GM23248 (cell line): Measurements from ENCODE around the gene TXLNA. TPM values are rescaled to one million over a fixed set of nuclear protein-coding genes. Genes with fewer than 3 reads are reported as not detected.

Experiments
- DNase-seq: peaks from one replicate; pipeline ENCODE4 v3.0.0-alpha.2; 2015
- H2AFZ ChIP-seq: fragments of 200-600 bp; sonication (generic); 2 replicates; pipeline ENCODE4 v1.6.1; 2016; ENCODE audit warnings: antibody characterized with exemption
- H3F3A ChIP-seq: fragments of 200-600 bp; sonication (generic); 2 replicates; pipeline ENCODE4 v1.6.1; 2016; ENCODE audit warnings: mild to moderate bottlenecking, antibody characterized with exemption, mixed run types; ENCODE audit not compliant: insufficient read depth
- H3K27ac ChIP-seq: fragments of 200-600 bp; sonication (generic); 2 replicates; pipeline ENCODE4 v1.5.1; 2016; ENCODE audit warnings: mild to moderate bottlenecking
- H3K27me3 ChIP-seq: fragments of 200-600 bp; sonication (generic); replicated peaks from 2 replicates; pipeline ENCODE4 v1.6.1; 2016; ENCODE audit warnings: mild to moderate bottlenecking; ENCODE audit not compliant: insufficient read depth
- H3K36me3 ChIP-seq: fragments of 200-600 bp; sonication (generic); 2 replicates; pipeline ENCODE4 v1.6.1; 2016; ENCODE audit warnings: low read depth, mild to moderate bottlenecking
- H3K4me1 ChIP-seq: fragments of 200-600 bp; sonication (generic); 2 replicates; pipeline ENCODE4 v1.6.1; 2016; ENCODE audit warnings: mild to moderate bottlenecking; ENCODE audit not compliant: insufficient read depth
- H3K4me2 ChIP-seq: fragments of 200-600 bp; sonication (generic); one replicate; pipeline ENCODE4 v1.6.1; 2016; ENCODE audit warnings: mild to moderate bottlenecking; ENCODE audit not compliant: unreplicated experiment
- H3K4me3 ChIP-seq: fragments of 200-600 bp; sonication (generic); 2 replicates; pipeline ENCODE4 v1.5.1; 2016; ENCODE audit warnings: mild to moderate bottlenecking
- H3K79me2 ChIP-seq: fragments of 200-600 bp; sonication (generic); 2 replicates; pipeline ENCODE4 v1.6.1; 2016; ENCODE audit warnings: mild to moderate bottlenecking; ENCODE audit not compliant: insufficient read depth
- H3K9ac ChIP-seq: fragments of 200-600 bp; sonication (generic); 2 replicates; pipeline ENCODE4 v1.6.1; 2016; ENCODE audit warnings: mild to moderate bottlenecking
- H3K9me2 ChIP-seq: fragments of 200-600 bp; sonication (generic); 2 replicates; pipeline ENCODE4 v1.6.1; 2016; ENCODE audit warnings: mixed run types, mild to moderate bottlenecking, moderate library complexity; ENCODE audit not compliant: insufficient read depth
- H3K9me3 ChIP-seq: fragments of 200-600 bp; sonication (generic); one replicate; pipeline ENCODE4 v1.6.1; 2017; ENCODE audit warnings: low read depth
- H4K20me1 ChIP-seq: fragments of 200-600 bp; sonication (generic); 2 replicates; pipeline ENCODE4 v1.6.0; 2016; ENCODE audit not compliant: insufficient read depth
- EZH2 ChIP-seq: fragments of 200-600 bp; sonication (generic); IDR thresholded peaks from 2 replicates; pipeline ENCODE4 v1.6.1; 2018; ENCODE audit warnings: antibody characterized with exemption, mild to moderate bottlenecking; ENCODE audit not compliant: insufficient read depth, poor library complexity, severe bottlenecking
- EZH2phosphoT487 ChIP-seq: fragments of 200-600 bp; sonication (generic); IDR thresholded peaks from 2 replicates; pipeline ENCODE4 v1.6.1; 2018; ENCODE audit warnings: antibody characterized with exemption, moderate library complexity, mild to moderate bottlenecking, low read depth; ENCODE audit not compliant: insufficient read depth
- WGBS, 2 experiments: methylation state at CpG; one replicate each; pipeline ENCODE4 v1.1.6; 2015 to 2017; ENCODE audit warnings: low lambda C conversion rate in 2 of 2, low coverage in 1 of 2; ENCODE audit errors: missing lambda C conversion rate in 2 of 2; 5-methylcytosine and 5-hydroxymethylcytosine counted together
- in situ Hi-C: fragments of 300-500 bp; cut with MboI; formaldehyde crosslinking; loops from 2 replicates; pipeline ENCODE4 v1.15.0; 2020
- polyA plus RNA-seq: library from polyadenylated mRNA; unstranded; fragments of >200 nt; fragmentation: Nextera tagmentation; extraction: Ambion mirVana; gene quantifications from 2 replicates; pipeline ENCODE4 v1.2.1, GENCODE V29; 2016
- total RNA-seq: library from RNA; depleted of rRNA; stranded (reverse); fragments of >200 nt; shearing (Covaris generic); gene quantifications from 2 replicates; pipeline ENCODE4 v1.2.3, GENCODE V29; 2014

TXLNA gene
- total and polyA plus RNA-seq, 2 experiments from 2014 or later, result 77.6 to 92.1 TPM

DNA sequence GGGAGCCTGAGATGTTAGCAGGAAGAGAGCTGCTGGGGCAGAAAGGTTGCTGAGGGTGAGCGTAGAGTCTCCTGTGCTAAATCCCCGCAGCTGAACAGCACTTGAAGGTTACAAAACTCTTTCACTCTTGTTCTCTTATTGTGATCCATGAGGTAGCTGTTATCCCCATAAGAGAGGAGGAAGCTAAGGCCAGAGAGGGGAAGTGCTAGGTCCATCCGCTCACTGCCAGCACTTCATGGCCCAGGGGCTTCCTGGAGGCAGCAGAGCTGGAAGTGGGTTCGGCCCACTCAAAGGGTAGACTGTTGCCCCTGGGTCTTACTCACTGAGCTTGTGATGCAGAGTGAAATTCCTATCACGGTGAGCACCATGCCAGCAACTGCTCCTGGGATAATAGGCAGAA, 37.1 kb downstream of the TXLNA start:
- Histone ChIP-seq H4K20me1 (no peaks in the 10 kb centered on the region), H3K9me3 (no peaks in the 10 kb centered on the region), H3K9ac (no peak overlapping the region), H2AFZ (no peak overlapping the region), H3K4me1 (peaks cover 16% of the 10 kb centered on the region), H3K36me3 (peaks cover 5% of the 10 kb centered on the region; the same call in 1 of the 2 replicates), H3K4me2 (no peak overlapping the region), H3K27me3 (no peaks in the 10 kb centered on the region), H3K4me3 (no peak overlapping the region), H3K9me2 (no peaks in the 10 kb centered on the region), H3K27ac (no peak overlapping the region), H3K79me2 (peaks cover 26% of the 10 kb centered on the region), H3F3A (no peaks in the 10 kb centered on the region)
- DNase-seq, result no peak
- in situ Hi-C loops, result no loop called here
- no peak for TF ChIP-seq EZH2
- no peak for TF ChIP-seq EZH2phosphoT487
- WGBS, 2 experiments, result 96 to 98% methylated on average over 5 of the region's 5 CpGs

DNA sequence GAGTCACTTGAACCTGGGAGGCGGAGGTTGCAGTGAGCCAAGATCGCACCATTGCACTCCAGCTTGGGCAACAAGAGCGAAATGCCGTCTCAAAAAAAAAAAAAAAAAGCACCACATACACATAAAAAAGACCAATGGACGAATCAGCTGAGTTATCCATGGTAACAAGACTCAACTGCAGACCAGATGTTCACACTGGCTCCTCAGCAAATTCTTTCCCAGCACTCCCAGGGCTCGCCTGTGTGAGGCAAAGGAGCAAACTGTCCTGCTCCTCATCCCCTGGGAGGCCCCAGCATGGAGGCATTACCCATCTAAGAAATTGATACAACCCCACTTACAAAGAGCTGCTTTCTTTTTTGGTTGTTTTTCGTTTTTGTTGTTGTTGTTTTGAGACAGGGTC, 39.5 kb downstream of the TXLNA start:
- no peaks in the 10 kb centered on the region for H3K9me2 ChIP-seq
- peaks cover 51% of the 10 kb centered on the region for H3K79me2 ChIP-seq
- no peak overlapping the region for H3K4me3 ChIP-seq
- no peaks in the 10 kb centered on the region for H3F3A ChIP-seq
- TF ChIP-seq EZH2phosphoT487, result no peak
- no peaks in the 10 kb centered on the region for H3K27me3 ChIP-seq
- no peak overlapping the region for H3K4me2 ChIP-seq
- H3K4me1 ChIP-seq, result peaks cover 27% of the 10 kb centered on the region
- no peak overlapping the region for H3K9ac ChIP-seq
- 51 to 54% methylated on average over 5 to 7 of the region's 7 CpGs for WGBS, 2 experiments
- no peak overlapping the region for H3K27ac ChIP-seq
- peak; percentile 56 for DNase-seq
- H3K9me3 ChIP-seq, result no peaks in the 10 kb centered on the region
- H3K36me3 ChIP-seq, result peaks cover 8% of the 10 kb centered on the region; the same call in 1 of the 2 replicates
- in situ Hi-C loops, result no loop called here
- H2AFZ ChIP-seq, result no peak overlapping the region
- no peaks in the 10 kb centered on the region for H4K20me1 ChIP-seq

DNA sequence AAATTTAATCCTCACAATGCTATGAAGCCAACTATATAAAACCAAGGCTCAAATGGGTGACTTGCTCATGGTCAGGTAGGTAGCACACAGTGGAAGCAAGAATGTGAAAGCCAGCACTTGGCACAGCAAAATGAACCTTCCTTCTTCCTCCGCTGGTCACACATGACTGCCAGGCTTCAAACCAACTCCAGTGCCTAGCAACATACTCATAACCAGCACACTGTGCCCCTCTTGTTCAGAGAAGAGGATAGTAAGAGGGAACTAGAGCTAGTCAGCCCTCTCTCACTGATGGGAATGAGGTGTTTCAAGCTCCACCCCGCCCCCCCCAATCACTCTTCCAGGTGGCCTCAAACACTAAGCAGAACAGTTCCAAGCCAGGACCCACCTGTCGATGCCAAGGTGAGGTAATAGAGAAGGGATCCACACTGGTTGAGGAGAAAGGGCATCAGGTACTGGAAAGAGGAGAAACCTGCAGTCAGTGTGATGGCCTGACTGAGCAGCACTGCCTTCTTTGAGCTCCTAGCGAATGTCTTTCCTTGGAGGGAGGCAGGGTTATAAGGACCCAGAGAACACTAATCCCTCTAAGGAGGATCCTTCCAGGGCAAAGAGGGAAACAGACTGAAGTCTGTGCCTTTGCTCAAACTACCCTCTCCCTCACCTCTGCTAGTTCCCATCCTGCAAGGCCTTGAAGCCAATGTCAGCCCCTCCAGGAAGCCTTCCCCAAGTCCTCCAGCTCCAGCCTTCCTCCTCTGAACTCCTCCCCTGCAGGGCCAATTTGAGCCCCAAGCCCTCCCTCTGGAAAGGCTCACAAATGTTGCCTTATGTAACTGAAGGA, 41.5 kb downstream of the TXLNA start:
- Histone ChIP-seq H3K27ac (peak overlapping the region; percentile 86), H3K36me3 (peaks cover 16% of the 10 kb centered on the region), H2AFZ (peak overlapping the region; percentile 87), H3K79me2 (peaks cover 70% of the 10 kb centered on the region), H3K4me2 (peak overlapping the region; percentile 95), H3F3A (no peaks in the 10 kb centered on the region), H4K20me1 (no peaks in the 10 kb centered on the region), H3K9ac (peak overlapping the region; percentile 100), H3K9me3 (no peaks in the 10 kb centered on the region), H3K9me2 (no peaks in the 10 kb centered on the region), H3K27me3 (no peaks in the 10 kb centered on the region), H3K4me3 (peak overlapping the region; percentile 95), H3K4me1 (peaks cover 28% of the 10 kb centered on the region)
- WGBS, 2 experiments, result 80 to 88% methylated on average over 4 of the region's 4 CpGs
- no peak for DNase-seq
- in situ Hi-C loops, result no loop called here
- TF ChIP-seq EZH2phosphoT487 (no peak), EZH2 (no peak)

DNA sequence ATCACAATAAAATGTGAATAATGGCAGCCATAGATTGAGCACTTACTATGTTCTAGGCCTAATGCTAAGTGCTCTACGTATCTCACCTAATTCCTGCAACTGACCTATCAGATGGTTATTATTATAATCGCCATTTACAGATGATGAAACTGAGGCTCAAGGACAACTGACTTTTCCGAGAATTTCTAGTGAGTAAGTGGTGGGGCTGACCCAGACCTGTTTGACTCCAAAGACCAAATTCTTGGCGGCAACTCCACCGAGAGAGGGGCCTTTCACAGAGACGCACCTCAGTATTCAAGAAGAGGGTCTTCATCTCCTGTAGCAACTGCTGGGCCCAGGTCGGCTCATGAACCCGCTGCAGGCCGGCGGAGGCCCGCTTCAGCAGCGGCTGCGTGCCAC, 42.1 kb downstream of the TXLNA start:
- Histone ChIP-seq H3K4me2 (peak overlapping the region; percentile 95), H3K27ac (peak overlapping the region; percentile 86), H3K4me1 (peaks cover 28% of the 10 kb centered on the region), H3F3A (no peaks in the 10 kb centered on the region), H3K36me3 (peaks cover 19% of the 10 kb centered on the region), H3K27me3 (no peaks in the 10 kb centered on the region), H3K9me3 (no peaks in the 10 kb centered on the region), H2AFZ (peak overlapping the region; percentile 87), H3K9ac (peak overlapping the region; percentile 100), H4K20me1 (no peaks in the 10 kb centered on the region), H3K79me2 (peaks cover 76% of the 10 kb centered on the region), H3K9me2 (no peaks in the 10 kb centered on the region), H3K4me3 (peak overlapping the region; percentile 95)
- TF ChIP-seq EZH2 (no peak), EZH2phosphoT487 (no peak)
- WGBS, 2 experiments, result 1 to 6% methylated on average over 13 of the region's 13 CpGs
- no peak for DNase-seq
- in situ Hi-C loops, result no loop called here
